COLO668 (cell line): ENCODE data around the gene MEIOB.
"Not testable (repeated sequence)": the region's sequence is repeated elsewhere in the genome, so short reads cannot be mapped to it uniquely, and the experiment has no call there.

ENCODE experiments used
- DNase-seq: peaks from one replicate; lab custom pipeline; 2025; ENCODE audit not compliant: unreplicated experiment; lab: John Stamatoyannopoulos, UW

The MEIOB gene

GRCh38 chr16:1816396-1817275 is 55.3 kb downstream of the MEIOB start:
- no peak for DNase-seq

- DNase-seq, result no peak
These were observed 56.5 kb downstream of the MEIOB start for GRCh38 chr16:1815461-1815860.

GRCh38 chr16:1812732-1813163 is 59.2 kb downstream of the MEIOB start:
- DNase-seq, result peak; percentile 90

- DNase-seq, result no peak
These were observed 61.4 kb downstream of the MEIOB start for GRCh38 chr16:1810536-1810935.

GRCh38 chr16:1810106-1810505 is 61.9 kb downstream of the MEIOB start:
- no peak for DNase-seq

GRCh38 chr16:1809281-1809801 is 62.6 kb downstream of the MEIOB start:
- no peak for DNase-seq

- DNase-seq, result no peak
These were observed 63.3 kb downstream of the MEIOB start for GRCh38 chr16:1808691-1809090.

- DNase-seq, result no peak
These were observed 64.3 kb downstream of the MEIOB start for GRCh38 chr16:1807626-1808025.

GRCh38 chr16:1800701-1801100 is 71.3 kb downstream of the MEIOB start:
- DNase-seq, result no peak

GRCh38 chr16:1799263-1799662 is 72.7 kb downstream of the MEIOB start:
- not testable (repeated sequence) for DNase-seq

GRCh38 chr16:1794908-1795666 is 76.9 kb downstream of the MEIOB start:
- no peak for DNase-seq

- peak; percentile 86 for DNase-seq
These were observed 77.6 kb downstream of the MEIOB start for GRCh38 chr16:1794221-1794871.

GRCh38 chr16:1793578-1794220 is 78.3 kb downstream of the MEIOB start, which contains the start of gene IGFALS:
IGFALS (minus strand) TSS chr16:1793705; CDS start chr16:1793652, 53 bp downstream.
- DNase-seq, result peak; percentile 52

- no peak for DNase-seq
These were observed 79.0 kb downstream of the MEIOB start for GRCh38 chr16:1792836-1793577.

- no peak for DNase-seq
These were observed 79.8 kb downstream of the MEIOB start for GRCh38 chr16:1791943-1792812.

- no peak for DNase-seq
These were observed 80.6 kb downstream of the MEIOB start for GRCh38 chr16:1791256-1791942.

GRCh38 chr16:1790611-1791255 is 81.2 kb downstream of the MEIOB start:
- no peak for DNase-seq

GRCh38 chr16:1790261-1790610 is 81.7 kb downstream of the MEIOB start:
- DNase-seq, result no peak
